ENCODE results near the gene SPINK5.

The SPINK5 gene

DNA sequence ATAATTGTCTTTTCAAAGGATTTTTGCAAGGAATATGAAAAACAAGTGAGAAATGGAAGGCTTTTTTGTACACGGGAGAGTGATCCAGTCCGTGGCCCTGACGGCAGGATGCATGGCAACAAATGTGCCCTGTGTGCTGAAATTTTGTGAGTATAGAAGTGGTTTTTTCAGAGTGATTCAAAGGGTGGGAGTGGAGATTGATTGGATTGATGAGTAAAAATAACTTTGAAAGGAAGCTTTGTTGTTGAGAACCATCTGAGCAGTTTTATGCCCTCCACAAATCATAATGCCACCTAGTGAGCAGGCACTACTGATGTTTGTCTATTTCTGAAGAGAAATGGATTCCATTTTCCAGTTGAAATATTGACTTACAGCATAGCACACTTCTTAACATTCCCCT is 30.6 kb downstream of the SPINK5 start:
- DNase-seq (ENCODE audit: low read depth): no peak

DNA sequence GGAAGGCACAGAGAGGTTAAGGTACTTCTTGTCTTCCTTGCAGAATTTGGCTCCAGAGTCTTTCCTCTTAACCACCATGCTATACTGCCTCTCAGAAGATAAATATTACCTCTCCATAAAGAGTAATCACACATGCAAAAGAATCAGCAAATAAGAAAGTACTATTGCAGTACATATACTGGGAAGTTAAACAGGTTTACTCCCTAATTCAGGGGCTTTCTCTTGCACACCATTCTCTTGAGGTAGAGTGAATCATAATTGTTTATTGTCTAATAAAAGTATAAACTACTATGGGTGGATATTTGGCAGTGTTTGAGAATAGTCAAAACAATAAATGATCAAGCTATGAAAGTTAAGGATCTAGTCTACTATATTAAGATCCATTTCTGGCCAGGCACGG is 40.4 kb downstream of the SPINK5 start:
- no peak for DNase-seq (ENCODE audit: low read depth)

DNA sequence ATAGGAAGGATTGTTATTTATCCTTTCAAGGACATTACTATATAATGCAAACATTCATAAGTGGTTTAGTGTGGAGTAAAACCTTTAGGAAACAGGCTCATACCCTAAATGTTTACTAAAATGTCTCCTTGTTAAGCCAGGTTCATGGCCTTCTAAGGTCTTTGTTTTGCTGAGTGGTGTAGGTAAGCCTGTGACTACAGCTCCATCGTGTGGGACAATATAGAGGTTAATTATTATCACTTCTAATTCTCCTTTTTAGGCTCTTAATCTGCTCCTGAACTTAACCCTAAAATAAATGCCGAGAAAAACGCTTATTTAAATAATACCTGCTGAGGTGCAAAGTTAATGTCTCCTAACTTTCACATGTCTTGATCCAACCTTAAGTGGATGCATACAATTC is 43.8 kb downstream of the SPINK5 start:
- DNase-seq (ENCODE audit: low read depth): no peak

DNA sequence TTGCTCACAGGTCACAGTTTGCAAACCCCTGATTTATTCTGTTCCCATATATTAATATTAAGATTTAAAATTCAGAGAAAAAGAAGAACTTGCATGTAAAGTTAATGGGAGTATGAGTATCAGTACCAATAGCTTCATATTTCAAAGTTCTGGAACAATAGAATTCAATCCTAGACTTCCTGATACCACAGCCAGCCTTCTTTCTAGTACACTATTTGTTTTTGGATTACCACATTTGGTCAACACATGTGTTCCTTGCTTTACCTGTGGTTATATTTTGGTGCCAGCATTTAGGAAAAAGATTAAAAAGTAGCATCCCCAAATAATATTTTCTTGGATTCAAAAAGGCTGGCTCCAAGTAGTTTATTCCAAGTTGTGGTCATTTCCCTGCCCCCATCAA is 49.5 kb downstream of the SPINK5 start:
- DNase-seq (ENCODE audit: low read depth): no peak

DNA sequence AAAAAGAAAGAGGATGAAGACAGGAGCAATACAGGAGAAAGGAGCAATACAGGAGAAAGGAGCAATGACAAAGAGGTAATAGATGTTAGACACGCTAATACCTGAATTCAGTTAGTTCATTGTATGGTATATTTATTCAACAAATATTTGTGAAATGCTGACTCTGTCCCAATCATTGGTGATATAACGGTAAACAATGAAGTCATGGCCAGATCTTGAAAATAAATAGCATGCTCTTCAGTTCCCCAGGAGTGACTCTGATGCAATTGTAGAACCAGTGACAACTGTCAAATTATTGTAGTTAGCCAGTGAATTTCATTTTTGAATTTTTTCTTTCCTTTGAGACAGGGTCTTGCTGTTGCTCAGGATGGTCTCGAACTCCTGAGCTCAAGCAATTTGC is 56.5 kb downstream of the SPINK5 start:
- no peak for DNase-seq (ENCODE audit: low read depth)

DNA sequence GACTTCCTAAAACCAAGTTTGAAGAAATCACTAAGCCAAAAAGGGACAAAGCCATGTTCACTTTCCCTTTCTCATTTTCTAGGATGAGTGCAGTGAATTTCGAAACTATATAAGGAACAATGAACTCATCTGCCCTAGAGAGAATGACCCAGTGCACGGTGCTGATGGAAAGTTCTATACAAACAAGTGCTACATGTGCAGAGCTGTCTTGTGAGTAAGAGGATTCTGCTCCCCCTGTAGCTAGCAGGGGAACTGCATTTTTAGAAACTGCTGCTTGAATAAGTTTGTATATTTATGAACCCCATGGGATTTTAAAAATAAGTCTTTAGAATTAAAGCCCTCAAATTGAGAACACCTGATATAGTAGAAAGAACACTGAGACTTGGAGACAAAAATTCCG is 61.9 kb downstream of the SPINK5 start:
- DNase-seq (ENCODE audit: low read depth): no peak

DNA sequence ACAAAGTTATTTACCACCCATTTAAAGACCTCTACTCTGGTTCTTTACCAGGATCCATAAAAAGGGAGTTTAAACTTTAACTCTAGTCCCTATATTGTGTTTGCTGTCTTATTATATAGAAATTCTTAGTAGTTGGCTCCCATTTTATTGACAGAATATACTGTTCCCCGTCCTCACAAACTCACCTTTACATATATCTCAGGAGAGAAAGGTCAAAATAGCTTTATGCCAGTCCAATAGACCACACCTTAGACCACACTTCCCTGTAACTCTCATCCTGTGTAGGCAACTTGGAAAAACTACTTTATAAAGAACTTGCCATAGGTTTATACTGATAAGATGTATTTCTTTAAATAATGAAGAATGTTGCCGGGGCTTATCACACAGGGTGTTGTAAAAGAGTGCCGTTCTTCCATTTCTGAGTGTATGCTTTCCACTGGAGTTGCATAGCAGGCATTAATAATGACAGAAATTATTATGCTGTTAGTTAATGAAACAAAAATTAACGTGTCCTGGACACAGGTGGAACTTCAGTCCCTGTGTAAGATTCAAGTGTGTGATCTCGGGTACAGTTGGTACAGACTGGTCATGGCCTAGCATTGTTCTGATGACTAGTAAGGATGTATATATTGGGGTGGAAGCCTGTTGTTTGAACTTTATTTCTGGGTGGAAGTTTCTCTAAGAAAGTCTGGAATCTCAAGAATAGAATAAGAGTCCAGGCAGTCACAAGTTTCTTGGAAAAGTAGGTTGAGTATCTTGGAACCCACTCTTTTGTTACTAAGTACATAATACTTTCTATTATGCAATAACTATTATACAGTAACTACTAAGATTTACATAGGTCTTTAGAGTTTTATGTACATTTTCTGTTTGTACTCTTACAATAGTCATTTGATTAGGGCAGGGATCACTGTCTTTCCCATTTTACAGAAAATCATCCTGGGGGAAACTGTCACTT is 71.6 kb downstream of the SPINK5 start:
- DNase-seq (ENCODE audit: low read depth): no peak

DNA sequence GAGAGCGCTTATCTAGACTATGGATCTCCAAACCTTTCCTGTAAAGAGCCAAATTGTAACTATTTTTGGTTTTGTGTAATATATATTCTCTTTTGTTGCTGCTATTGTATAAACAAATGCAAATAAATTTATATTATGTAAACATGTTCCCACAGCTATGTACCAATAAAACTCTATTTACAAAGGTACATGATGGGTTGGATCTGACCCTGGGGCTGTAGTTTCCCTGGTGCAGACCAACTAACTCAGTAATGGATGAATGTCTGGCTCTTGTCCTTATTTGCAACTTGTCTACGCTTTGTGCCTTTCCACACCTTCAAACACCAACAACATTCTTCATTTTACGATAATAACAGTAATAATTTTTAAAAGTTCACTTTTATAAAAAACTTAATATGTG is 77.1 kb downstream of the SPINK5 start:
- DNase-seq (ENCODE audit: low read depth): no peak

DNA sequence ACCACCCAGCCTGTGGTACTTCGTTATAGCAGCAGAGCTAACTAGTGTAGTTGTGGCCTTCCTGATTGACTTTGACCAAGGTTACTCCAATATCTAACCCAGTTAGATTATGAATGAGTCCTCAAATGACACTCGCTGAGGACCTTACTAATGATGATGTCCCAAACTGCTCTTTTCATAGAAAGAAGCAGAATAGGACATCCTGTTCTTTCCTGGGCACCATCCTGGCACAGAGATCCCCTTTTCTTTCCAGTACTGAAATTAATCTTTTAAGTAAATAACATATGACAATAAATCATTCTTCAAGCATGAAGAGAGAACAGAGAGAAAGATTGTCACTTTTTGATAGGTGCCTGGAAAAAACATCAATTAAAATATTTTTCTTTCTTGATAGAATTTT is 77.9 kb downstream of the SPINK5 start:
- no peak for DNase-seq (ENCODE audit: low read depth)

DNA sequence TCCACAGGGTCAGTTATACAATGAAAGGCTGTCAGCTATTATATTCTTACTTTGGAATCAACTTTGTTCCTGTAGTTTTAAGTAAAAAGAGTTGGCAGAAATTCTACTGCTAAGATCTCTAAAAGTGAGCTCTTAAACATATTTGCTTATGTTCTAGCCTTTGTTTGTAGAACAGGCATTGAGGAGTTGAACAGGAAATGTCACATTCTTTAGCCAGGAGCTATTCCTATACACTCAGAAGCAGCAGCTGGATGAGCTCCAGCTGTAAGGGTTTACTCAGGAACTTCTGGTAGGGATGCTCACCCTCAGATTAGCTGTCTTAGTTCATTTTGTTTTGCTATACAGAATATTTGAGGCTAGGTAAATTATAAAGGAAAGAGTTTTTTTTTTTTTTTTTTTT is 82.1 kb downstream of the SPINK5 start:
- DNase-seq (ENCODE audit: low read depth): no peak

DNA sequence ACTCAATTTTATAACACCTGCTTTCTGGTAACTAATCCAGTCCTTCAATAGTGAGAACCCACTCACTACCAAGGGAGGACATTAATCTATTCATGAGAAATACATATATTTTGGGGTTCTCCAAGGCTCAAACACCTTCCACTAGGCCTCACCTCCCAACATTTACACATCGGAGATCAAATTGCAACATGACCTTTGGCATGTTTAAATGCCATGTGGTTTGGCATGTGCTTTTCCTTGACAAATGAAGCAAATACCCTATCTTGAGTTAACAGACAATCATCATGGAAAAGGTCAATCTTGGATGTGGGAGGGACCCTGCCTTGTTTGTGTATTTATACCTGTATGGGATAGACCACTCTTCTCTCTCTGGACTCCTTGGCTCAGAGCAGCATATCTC is 82.7 kb downstream of the SPINK5 start:
- no peak for DNase-seq (ENCODE audit: low read depth)

DNA sequence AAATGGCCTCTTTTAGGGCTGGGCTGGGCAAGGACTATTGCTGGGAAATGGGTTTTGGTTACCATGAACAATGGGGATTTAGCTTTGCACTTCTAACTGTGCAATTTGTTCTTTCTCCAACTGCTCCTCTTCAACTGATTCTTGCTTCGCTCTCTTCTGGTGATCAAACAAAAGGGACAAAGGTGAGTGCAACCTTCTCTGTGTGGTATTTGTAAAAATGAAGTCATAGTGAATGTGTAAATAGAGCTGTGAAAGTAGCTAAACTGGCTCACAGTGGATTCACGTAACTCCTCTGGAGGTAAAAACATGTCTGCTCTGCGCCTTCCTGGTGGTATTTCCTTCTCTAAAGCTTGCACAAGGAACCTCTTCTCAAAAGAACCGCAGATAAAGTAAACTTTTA is 83.6 kb downstream of the SPINK5 start:
- DNase-seq (ENCODE audit: low read depth): no peak

DNA sequence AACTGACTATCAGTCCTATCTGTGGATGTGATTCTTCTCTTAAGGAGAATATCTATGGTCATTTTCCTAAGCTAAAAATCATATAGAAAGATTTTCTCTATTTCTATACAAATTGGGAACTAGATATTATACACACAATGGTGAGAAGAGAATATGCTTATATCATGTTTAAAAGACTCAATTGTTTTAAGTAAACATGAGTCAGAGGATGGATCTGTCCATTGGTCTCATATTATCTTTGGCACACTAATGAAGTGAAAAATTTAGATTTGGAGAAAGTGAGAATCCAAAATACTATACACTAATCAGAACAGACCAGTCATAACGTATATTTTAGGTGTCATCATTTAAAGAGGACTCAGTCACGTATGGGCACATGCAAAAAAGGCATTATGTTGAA is 88.1 kb downstream of the SPINK5 start:
- no peak for DNase-seq (ENCODE audit: low read depth)

DNA sequence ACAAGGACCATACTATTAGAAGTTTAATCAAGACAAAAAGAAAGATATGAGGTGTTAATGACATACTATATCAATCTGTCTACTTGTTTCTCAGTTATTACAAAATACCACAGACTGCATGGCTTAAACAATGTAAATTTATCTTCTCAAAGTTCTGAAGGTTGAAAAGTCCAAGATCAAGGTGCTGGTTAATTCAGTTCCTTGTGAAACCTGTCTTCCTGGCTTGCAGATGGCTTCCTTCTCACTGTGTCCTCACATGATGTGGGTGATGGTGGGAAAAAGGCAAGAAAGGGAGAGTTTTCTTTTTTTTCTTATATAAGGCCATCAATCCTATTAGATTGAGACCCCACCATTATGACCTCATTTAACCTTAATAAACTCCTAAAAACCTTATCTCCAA is 89.0 kb downstream of the SPINK5 start:
- DNase-seq (ENCODE audit: low read depth): no peak

DNA sequence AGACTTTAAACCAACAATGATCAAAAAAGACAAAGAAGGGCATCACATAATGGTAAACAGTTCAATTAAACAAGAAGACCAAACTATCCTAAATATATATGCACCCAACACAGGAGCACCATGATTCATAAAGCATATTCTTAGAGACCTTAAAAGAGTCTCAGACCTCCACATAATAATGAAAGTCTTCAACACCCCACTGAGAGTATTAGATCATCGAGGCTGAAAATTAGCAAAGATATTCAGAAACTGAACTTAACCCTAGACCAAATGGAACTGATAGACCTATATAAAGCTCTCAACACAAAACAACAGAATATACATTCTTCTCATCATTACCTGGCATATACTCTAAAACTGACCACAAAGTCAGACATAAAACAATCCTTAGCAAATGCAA is 92.8 kb downstream of the SPINK5 start:
- no peak for DNase-seq (ENCODE audit: low read depth)

DNA sequence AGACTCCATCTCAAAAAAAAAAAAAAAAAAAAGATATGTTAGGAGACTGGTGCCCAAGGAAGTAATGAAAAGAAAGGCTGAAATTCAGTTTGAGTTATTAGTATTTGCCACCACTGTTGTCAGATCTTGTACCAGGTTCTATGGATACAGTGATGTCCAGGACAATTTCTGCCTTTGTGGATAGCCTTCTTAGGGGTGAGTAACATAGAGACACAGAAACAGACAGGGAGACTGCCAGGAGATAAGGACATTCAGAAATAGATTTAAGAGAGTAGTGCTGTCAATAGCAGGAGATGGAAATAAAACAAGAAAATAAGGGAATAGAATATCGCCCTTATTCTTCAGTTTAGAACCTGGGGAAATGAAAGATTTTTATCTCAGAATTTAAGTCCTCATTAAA is 98.3 kb downstream of the SPINK5 start:
- DNase-seq (ENCODE audit: low read depth): no peak

DNA sequence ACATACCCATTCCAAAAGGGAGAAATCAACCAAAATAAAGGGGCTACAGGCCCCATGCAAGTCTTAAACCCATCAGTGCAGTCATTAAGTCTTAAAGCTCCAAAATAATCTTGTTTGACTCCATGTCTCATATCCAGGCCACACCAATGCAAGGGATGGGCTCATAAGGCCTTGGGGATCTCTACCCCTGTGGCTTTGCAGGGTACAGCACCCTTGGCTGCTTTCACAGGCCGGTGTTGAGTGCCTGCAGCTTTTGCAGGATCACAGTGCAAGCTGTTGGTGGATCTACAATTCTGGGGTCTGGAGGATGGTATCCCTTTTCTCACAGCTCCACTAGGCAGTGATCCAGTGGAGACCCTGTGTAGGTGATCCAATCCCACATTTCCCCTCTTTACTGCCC is 99.6 kb downstream of the SPINK5 start:
- no peak for DNase-seq (ENCODE audit: low read depth)

DNA sequence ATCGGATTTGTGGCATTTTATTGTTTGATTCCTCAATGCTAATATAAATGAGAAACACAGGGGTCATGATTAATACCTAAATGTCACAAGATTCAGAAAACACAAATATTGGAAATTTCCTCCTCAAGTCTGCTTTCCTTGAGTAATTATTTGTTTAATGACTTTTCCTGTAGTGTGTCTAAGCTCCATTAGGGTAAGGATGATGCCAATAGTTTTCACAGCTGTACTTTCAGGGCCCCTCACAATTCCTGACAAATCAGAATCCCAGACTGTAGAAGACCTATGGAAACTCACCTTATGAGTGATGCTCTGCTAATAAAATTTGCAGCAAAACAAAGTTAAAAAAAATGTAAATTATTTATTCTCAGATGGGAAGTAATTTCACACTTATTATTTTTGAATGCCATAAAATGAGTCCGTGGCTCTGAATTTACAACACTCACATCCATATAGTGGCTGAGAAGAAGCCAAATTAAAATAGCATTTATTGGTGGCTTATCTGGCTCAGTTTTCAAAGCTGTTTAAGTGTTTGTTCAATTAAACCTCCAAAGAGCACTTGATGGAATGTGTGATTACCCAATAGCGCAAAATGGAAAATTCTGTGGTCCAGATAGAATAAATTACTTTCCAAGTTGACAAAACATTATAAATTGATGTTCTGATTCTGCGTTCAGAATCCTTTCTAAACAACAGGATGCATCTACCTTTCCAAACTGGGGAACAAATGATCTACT is 102.9 kb downstream of the SPINK5 start:
- DNase-seq (ENCODE audit: low read depth): no peak

DNA sequence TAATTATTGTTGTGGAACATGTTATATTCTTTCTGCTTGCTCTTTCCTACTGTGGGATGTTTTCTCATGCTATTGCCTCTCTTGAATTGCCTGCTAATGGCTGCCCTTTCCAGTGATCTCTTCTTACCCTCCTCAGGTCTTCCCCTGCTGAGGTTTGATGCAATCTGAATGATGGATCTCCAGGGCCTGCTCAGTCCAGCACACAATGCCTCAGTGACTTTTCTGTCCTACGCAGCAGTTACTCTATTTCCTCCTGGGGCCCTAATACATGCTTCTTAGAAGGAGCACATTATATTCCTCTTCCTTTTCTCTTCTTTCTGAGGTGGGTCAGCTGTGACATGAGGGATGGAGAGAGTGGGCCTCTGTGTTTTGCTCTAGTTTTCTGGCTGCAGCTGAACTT is 104.5 kb downstream of the SPINK5 start, which contains the start of gene SPINK14:
SPINK14 (plus strand) TSS at position 301 of the 400 bp plus-strand sequence. CDS start 1,187 bp downstream, outside the sequence.
- DNase-seq (ENCODE audit: low read depth): no peak

DNA sequence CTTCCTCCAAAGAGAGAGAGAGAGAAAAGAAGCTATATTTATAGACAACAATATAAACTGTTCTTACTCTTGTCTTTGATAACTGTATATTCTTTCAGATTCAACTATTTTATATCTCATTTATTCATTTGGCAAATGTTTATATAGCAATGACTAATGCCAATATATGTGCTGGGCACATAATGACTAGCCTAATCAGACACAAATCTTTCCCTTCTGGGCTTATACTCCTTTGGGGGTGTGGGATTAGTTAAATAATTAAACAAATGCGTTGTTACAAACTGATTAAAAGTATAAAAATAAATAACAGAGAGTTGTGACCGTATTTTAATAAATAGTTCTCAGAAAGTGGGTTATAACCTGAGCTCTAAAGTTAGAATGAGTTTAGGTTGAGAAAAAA is 108.6 kb downstream of the SPINK5 start:
- no peak for DNase-seq (ENCODE audit: low read depth)

DNA sequence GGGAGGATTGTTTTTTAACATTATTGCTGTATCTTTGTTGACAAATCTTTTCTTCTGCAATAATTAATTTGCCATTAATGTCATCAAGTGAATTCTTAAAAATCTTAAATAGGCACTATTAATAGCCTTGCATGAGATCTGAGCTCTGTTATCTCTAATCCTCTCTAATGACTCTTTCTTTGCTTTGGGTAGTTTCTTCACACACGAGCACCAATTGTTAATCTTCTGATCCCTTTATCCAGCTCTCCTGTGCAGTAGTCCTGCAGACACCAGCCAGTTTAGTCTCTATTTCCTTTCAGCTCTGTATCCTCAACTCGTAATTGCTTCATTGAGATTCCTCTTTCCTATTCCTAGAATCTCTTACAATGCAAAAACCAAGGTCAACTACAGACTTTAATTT is 112.7 kb downstream of the SPINK5 start:
- DNase-seq (ENCODE audit: low read depth): no peak

DNA sequence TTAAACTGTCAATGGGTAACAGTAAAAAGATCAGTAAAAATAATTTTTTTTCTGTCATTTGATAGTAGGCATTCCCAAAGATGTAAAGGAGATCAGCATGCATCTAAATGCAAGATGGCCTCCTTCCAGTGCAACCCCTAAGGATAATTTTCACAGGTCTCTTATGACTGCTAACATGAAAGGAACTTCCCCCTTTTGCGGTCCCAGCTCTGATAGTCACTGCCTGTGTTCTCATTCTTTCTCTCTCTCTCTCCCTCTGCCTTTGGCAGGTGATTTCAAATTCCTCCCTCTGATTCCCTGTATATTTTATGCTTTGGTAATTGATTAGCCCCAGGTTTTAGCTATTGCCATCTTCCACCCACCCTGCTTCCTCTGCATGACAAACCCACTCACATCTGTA is 113.4 kb downstream of the SPINK5 start:
- no peak for DNase-seq (ENCODE audit: low read depth)

DNA sequence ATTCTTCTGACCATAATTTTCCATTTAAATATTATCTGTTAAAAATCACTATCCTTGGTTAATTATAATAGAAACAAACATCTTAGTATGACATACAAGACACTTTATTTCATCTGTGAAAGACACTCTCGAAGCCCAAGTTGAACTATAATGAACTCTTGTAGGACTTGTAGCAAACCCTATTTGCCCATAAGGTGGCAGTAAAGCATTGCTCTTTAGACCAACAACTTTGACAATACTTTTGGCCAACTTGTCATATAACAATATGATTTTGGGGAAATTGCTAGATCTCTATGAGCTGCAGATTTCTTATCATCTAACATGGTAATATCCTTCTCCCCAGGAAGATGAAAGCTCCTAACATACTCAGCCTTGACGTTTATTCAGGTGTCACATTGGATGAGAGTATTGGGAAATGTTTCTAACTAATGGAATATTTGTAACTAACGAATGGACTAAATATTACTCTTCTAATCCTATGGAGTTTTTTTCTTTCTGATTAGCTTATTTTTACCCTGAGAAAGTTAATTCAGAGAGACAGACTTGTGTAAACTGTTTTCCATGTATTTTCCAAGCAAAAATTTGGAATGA is 115.5 kb downstream of the SPINK5 start:
- DNase-seq (ENCODE audit: low read depth): no peak

Measured in activated T-cell treated with anti-CD3 and anti-CD28 coated beads for 48 hours (primary cell).